Smooth muscle cell (in vitro differentiated cells): Measurements from ENCODE around the gene MTMR2. TPM values are rescaled to one million over a fixed set of nuclear protein-coding genes. Genes with fewer than 3 reads are reported as not detected.
A peak's percentile ranks its signal among the peaks of the same experiment; 100 is the strongest.

Experiments
- DNase-seq: peaks from one replicate; lab custom pipeline; 2025; ENCODE audit not compliant: unreplicated experiment; lab: John Stamatoyannopoulos, UW
- H2AFZ ChIP-seq: fragments of 200-600 bp; sonication (generic); 2 replicates; pipeline ENCODE4 v1.6.0; 2016; ENCODE audit warnings: antibody characterized with exemption, low read depth, mild to moderate bottlenecking
- H3F3A ChIP-seq: fragments of 200-600 bp; sonication (generic); 2 replicates; pipeline ENCODE4 v1.6.0; 2017; ENCODE audit warnings: antibody characterized with exemption, low read depth
- H3K27ac ChIP-seq: fragments of 200-600 bp; sonication (generic); 2 replicates; pipeline ENCODE4 v1.5.1; 2016; ENCODE audit warnings: low read depth, mild to moderate bottlenecking
- H3K27me3 ChIP-seq: fragments of 200-600 bp; sonication (generic); 2 replicates; pipeline ENCODE4 v1.6.1; 2016; ENCODE audit warnings: low read depth, mild to moderate bottlenecking
- H3K36me3 ChIP-seq: fragments of 200-600 bp; sonication (generic); 2 replicates; pipeline ENCODE4 v1.5.1; 2016; ENCODE audit warnings: low read depth
- H3K4me1 ChIP-seq: fragments of 200-600 bp; sonication (generic); 2 replicates; pipeline ENCODE4 v1.5.1; 2016; ENCODE audit warnings: low read depth
- H3K4me2 ChIP-seq: fragments of 200-600 bp; sonication (generic); 2 replicates; pipeline ENCODE4 v1.6.0; 2016; ENCODE audit warnings: mild to moderate bottlenecking
- H3K4me3 ChIP-seq: fragments of 200-600 bp; sonication (generic); 2 replicates; pipeline ENCODE4 v1.5.1; 2016; ENCODE audit warnings: mild to moderate bottlenecking
- H3K79me2 ChIP-seq: fragments of 200-600 bp; sonication (generic); 2 replicates; pipeline ENCODE4 v1.6.0; 2016; ENCODE audit warnings: low read depth, mild to moderate bottlenecking
- H3K9ac ChIP-seq: fragments of 200-600 bp; sonication (generic); 2 replicates; pipeline ENCODE4 v1.6.0; 2016; ENCODE audit warnings: low read depth
- H3K9me3 ChIP-seq: fragments of 200-600 bp; sonication (generic); replicated peaks from 2 replicates; pipeline ENCODE4 v1.5.1; 2016; ENCODE audit warnings: low read depth
- H4K20me1 ChIP-seq: fragments of 200-600 bp; sonication (generic); 2 replicates; pipeline ENCODE4 v1.6.0; 2016; ENCODE audit warnings: low read depth
- WGBS: methylation state at CpG from one replicate; pipeline ENCODE4 v1.1.7; 2016; ENCODE audit warnings: low lambda C conversion rate; 5-methylcytosine and 5-hydroxymethylcytosine counted together
- polyA plus RNA-seq: library from polyadenylated mRNA; unstranded; fragments of >200 nt; fragmentation: Nextera tagmentation; extraction: Ambion mirVana; gene quantifications from 2 replicates; pipeline ENCODE4 v1.2.1, GENCODE V29; 2016
- small RNA-seq: library from RNA; depleted of rRNA; stranded (forward); fragments of <200 nt; gene quantifications from one replicate; pipeline ENCODE3, GENCODE V24; 2014
- total RNA-seq: library from RNA; depleted of rRNA; stranded (reverse); fragments of >200 nt; gene quantifications from 2 replicates; pipeline ENCODE4 v1.2.3, GENCODE V29; 2014
- TF ChIP-seq, protein P1 (sequence below): fragments of 200-600 bp; sonication (generic); IDR thresholded peaks from 2 replicates; pipeline ENCODE4 v1.5.1; 2017; ENCODE audit warnings: borderline replicate concordance, mild to moderate bottlenecking, antibody characterized with exemption; ENCODE audit not compliant: insufficient read depth, poor library complexity, severe bottlenecking

Gene MTMR2
- total and polyA plus RNA-seq, 2 experiments from 2014 or later, result 27.2 to 40.0 TPM

DNA sequence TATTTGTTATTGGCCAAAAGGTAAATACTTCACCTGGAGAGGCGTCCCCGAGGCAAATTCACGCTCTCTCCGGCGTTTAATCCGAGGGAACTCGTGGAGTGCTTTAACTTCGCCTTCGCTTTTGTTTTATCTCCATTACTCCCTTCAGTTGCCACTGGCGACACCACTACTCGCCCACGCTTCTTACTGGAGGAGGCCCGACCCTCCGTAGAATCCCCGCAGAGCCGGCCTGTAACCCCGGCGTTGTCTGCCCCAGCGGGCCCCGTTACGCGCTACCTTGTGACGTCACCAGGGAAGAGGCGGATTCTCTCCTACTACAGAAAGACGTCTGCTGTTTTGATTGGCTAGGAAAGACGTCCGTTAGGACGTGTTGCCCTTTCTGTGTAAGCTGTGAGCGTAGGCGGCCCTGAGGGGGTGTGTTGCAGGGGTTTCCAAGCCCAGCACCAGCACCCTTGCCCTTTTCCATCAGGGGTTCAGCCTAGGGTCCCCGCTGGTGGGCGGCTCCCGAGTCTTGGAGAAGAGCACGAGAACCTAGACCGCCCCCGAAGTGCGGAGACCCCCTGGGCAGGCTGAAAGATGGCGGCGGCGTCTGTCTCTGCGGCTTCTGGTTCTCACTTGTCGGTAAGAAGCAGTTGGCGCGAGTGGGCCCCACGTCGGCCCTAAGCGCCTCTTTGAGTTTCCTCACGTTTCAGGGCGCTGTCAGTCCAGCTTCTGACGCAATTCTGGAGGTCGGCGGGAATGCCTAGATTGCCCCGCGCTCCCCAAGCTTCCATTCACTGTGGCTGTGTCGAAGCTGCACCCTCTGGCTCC, 133.6 kb downstream of the MTMR2 start, which contains the start of gene CEP57:
Gene CEP57, plus strand, starts transcription at position 376 of the 810 bp plus-strand sequence. Its CDS starts 201 bp downstream, at position 577.
- Histone ChIP-seq H3K9ac (peak within 1 kb of the TSS; percentile 98), H4K20me1 (no peaks in the 10 kb centered on the region), H3K4me2 (peak within 1 kb of the TSS; percentile 89), H3K27me3 (no peaks in the 10 kb centered on the region), H3K79me2 (peaks cover 76% of the 10 kb centered on the region), H3K27ac (peak within 1 kb of the TSS; percentile 98), H3K9me3 (no peaks in the 10 kb centered on the region), H3K4me3 (peak within 1 kb of the TSS; percentile 74), H2AFZ (peak within 1 kb of the TSS; percentile 82), H3F3A (no peaks in the 10 kb centered on the region), H3K36me3 (peaks cover 3% of the 10 kb centered on the region), H3K4me1 (peaks cover 20% of the 10 kb centered on the region)
- TF ChIP-seq, protein P1, sequence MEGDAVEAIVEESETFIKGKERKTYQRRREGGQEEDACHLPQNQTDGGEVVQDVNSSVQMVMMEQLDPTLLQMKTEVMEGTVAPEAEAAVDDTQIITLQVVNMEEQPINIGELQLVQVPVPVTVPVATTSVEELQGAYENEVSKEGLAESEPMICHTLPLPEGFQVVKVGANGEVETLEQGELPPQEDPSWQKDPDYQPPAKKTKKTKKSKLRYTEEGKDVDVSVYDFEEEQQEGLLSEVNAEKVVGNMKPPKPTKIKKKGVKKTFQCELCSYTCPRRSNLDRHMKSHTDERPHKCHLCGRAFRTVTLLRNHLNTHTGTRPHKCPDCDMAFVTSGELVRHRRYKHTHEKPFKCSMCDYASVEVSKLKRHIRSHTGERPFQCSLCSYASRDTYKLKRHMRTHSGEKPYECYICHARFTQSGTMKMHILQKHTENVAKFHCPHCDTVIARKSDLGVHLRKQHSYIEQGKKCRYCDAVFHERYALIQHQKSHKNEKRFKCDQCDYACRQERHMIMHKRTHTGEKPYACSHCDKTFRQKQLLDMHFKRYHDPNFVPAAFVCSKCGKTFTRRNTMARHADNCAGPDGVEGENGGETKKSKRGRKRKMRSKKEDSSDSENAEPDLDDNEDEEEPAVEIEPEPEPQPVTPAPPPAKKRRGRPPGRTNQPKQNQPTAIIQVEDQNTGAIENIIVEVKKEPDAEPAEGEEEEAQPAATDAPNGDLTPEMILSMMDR, result no peak
- under 1% methylated on average over 51 of the region's 55 CpGs for WGBS
- DNase-seq, result peak; percentile 89

DNA sequence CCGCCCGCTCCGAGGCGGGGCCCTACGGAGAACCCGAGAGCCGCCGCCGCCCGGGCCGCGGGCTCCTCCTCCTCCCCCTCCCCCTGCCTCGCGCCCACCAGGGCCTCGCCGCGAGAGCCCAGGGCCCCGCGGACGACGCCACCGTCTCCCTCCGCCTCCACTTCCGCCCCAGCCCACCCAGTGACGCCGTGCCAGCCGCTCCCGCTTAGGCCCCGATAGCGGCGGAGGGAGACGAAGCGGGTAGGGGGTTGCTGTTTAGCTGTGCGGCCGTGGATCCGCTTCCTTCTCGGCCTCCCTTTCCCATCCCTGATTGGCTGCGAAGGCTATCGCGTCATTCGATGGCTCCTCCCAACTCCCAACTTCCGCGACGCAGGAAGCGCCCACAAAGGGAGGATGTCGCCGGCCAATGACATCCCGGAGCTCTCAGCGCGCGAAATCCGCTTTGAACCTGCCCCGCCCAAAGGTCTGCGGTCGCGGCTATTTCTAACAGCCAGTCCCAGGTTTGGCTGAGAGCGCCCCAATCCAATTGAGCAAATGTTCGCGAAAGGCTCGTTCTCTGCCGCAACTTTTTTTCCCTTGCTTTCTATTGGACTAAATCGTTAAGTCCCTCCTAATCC, 134.3 kb downstream of the MTMR2 start, which contains the start of gene FAM76B:
Gene FAM76B, minus strand, starts transcription at position 277 of the 617 bp plus-strand sequence. CDS start 304 bp downstream, outside the sequence.
- Histone ChIP-seq H3K4me1 (peaks cover 20% of the 10 kb centered on the region), H4K20me1 (no peaks in the 10 kb centered on the region), H3K79me2 (peaks cover 76% of the 10 kb centered on the region), H3K27ac (peak within 1 kb of the TSS; percentile 98), H3K9me3 (no peaks in the 10 kb centered on the region), H3K27me3 (no peaks in the 10 kb centered on the region), H3K36me3 (peaks cover 3% of the 10 kb centered on the region), H3F3A (no peaks in the 10 kb centered on the region), H2AFZ (peak within 1 kb of the TSS; percentile 82), H3K9ac (peak within 1 kb of the TSS; percentile 98), H3K4me3 (peak within 1 kb of the TSS; percentile 74), H3K4me2 (peak within 1 kb of the TSS; percentile 89)
- TF ChIP-seq, protein P1, result no peak
- peak; percentile 97 for DNase-seq
- under 1% methylated on average over 48 of the region's 62 CpGs for WGBS

GRCh38 chr11:95788921-95789505, 134.9 kb downstream of the MTMR2 start:
- no peaks in the 10 kb centered on the region for H3K27me3 ChIP-seq

More at GRCh38 chr11:95788921-95789505, 134.9 kb downstream of the MTMR2 start:
- Histone ChIP-seq H4K20me1 (no peaks in the 10 kb centered on the region), H3K36me3 (peaks cover 3% of the 10 kb centered on the region), H2AFZ (peak overlapping the region; percentile 82), H3K4me2 (peak overlapping the region; percentile 89), H3K4me1 (peaks cover 20% of the 10 kb centered on the region), H3K27ac (peak overlapping the region; percentile 98), H3F3A (no peaks in the 10 kb centered on the region), H3K79me2 (peaks cover 71% of the 10 kb centered on the region), H3K9me3 (no peaks in the 10 kb centered on the region), H3K4me3 (peak overlapping the region; percentile 74), H3K9ac (peak overlapping the region; percentile 98)
- DNase-seq, result peak; percentile 49
- WGBS, result under 1% methylated on average over 30 of the region's 34 CpGs
- TF ChIP-seq, protein P1, result peak; percentile 35

Small RNA genes within 50 kb of the gene (small RNA-seq; reads per million reads assigned to genes)
- not detected for gene RNA5SP345

Other genes starting within 250 kb of the MTMR2 start
- gene FAM76B, start 134.3 kb downstream of the MTMR2 start, total RNA-seq, result 31.3 and 33.4 TPM in 2 replicates
- gene FAM76B, start 134.3 kb downstream of the MTMR2 start, polyA plus RNA-seq, result 12.9 and 14.0 TPM in 2 replicates
- 67.7 and 84.7 TPM in 2 replicates for gene CEP57, start 133.6 kb downstream of the MTMR2 start, total RNA-seq
- 37.4 and 47.6 TPM in 2 replicates for gene CEP57, start 133.6 kb downstream of the MTMR2 start, polyA plus RNA-seq